Breast epithelium (tissue), 3 donors: ENCODE measurements around the gene FUT8.

Source experiments
- POLR2A ChIP-seq: fragments of 450-650 bp; IDR thresholded peaks from one replicate; pipeline ENCODE4 v1.6.1; 2016; ENCODE audit warnings: antibody characterized with exemption, mild to moderate bottlenecking, moderate library complexity
- POLR2AphosphoS5 ChIP-seq, 3 donors: sonication (generic); formaldehyde crosslinking; IDR thresholded peaks; one replicate each; pipeline ENCODE4 v1.6.1; 2017; ENCODE audit warnings: antibody characterized with exemption in 3 of 3
- TF ChIP-seq, protein P1 (sequence below), 3 donors: fragments of 450-650 bp; IDR thresholded peaks; one replicate each; pipeline ENCODE4 v1.5.1; 2016 to 2017; ENCODE audit warnings: antibody characterized with exemption in 3 of 3, mild to moderate bottlenecking in 3 of 3, moderate library complexity in 3 of 3

DNA sequence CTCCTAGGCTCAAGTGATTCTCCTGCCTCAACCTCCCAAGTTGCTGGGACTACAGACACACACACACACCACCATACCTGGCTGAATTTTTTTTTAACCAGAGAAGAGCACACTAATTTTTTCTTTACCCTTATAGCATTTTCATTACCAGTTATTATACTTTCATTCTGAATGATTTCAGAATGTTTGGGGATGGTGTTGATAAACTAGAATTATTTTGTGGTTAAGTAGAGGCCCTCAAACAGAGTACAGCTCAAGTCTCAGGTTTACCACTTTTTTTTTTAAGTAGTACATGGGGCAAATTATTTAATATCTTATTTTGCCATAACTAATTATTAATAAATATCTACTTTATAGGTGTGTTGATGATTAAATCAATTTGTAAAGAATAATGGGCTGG is 86.6 kb downstream of the FUT8 start:
- TF ChIP-seq, protein P1, sequence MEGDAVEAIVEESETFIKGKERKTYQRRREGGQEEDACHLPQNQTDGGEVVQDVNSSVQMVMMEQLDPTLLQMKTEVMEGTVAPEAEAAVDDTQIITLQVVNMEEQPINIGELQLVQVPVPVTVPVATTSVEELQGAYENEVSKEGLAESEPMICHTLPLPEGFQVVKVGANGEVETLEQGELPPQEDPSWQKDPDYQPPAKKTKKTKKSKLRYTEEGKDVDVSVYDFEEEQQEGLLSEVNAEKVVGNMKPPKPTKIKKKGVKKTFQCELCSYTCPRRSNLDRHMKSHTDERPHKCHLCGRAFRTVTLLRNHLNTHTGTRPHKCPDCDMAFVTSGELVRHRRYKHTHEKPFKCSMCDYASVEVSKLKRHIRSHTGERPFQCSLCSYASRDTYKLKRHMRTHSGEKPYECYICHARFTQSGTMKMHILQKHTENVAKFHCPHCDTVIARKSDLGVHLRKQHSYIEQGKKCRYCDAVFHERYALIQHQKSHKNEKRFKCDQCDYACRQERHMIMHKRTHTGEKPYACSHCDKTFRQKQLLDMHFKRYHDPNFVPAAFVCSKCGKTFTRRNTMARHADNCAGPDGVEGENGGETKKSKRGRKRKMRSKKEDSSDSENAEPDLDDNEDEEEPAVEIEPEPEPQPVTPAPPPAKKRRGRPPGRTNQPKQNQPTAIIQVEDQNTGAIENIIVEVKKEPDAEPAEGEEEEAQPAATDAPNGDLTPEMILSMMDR (IDR thresholded peaks at IDR 0.05), result no peak
- no peak for TF ChIP-seq POLR2AphosphoS5 (IDR thresholded peaks at IDR 0.05)
- no peak for TF ChIP-seq POLR2A
